ENCODE measurements around the gene GPC1. TPM values are rescaled to one million over a fixed set of nuclear protein-coding genes. Genes with fewer than 3 reads are reported as not detected.

Gene GPC1
- total and polyA plus RNA-seq, 2 of the 13 experiments (the other 11 are each of a cell fraction or from before 2014, with no cell fraction given), result 4.0 to 5.5 TPM

- TF ChIP-seq ZNF318 (CRISPR knock-in tag; IDR thresholded peaks at IDR 0.05) (no peak), CHCHD3 (CRISPR knock-in tag; IDR thresholded peaks at IDR 0.05) (no peak), ZNF253 (CRISPR knock-in tag; IDR thresholded peaks at IDR 0.05; ENCODE audit: borderline replicate concordance) (no peak), ZSCAN21 (CRISPR knock-in tag; IDR thresholded peaks at IDR 0.05; ENCODE audit: borderline replicate concordance) (peak; percentile 56; the same call in 1 of the 2 replicates), NONO (IDR thresholded peaks at IDR 0.05) (no peak), NONO (CRISPR knock-in tag; conservative IDR thresholded peaks at IDR 0.05) (no peak), HIVEP1 (CRISPR knock-in tag; IDR thresholded peaks at IDR 0.05) (0 out of 2 replicates have a peak, but pooled peaks have one; percentile 8), TRAFD1 (CRISPR knock-in tag; IDR thresholded peaks at IDR 0.05; ENCODE audit: borderline replicate concordance) (no peak), MEIS1 (CRISPR knock-in tag; IDR thresholded peaks at IDR 0.05; ENCODE audit: borderline replicate concordance) (no peak), ZNF672 (CRISPR knock-in tag; IDR thresholded peaks at IDR 0.05) (no peak), ZC3H4 (CRISPR knock-in tag; IDR thresholded peaks at IDR 0.05; ENCODE audit: borderline replicate concordance) (no peak), ZNF234 (CRISPR knock-in tag; conservative IDR thresholded peaks at IDR 0.05) (no peak), ATAD3A (CRISPR knock-in tag; IDR thresholded peaks at IDR 0.05) (no peak), NFYC (CRISPR knock-in tag; IDR thresholded peaks at IDR 0.05) (no peak), TAF1 (CRISPR knock-in tag; IDR thresholded peaks at IDR 0.05) (0 out of 2 replicates have a peak, but pooled peaks have one; percentile 27), MBD4 (IDR thresholded peaks at IDR 0.05; ENCODE audit: borderline replicate concordance, low read length) (no peak), HNRNPK (IDR thresholded peaks at IDR 0.05; ENCODE audit: low read depth, low read length, poor library complexity, severe bottlenecking) (peak; percentile 48), PPARG (CRISPR knock-in tag; conservative IDR thresholded peaks at IDR 0.05) (no peak), ZMYM4 (CRISPR knock-in tag; IDR thresholded peaks at IDR 0.05) (no peak), MEF2D (CRISPR knock-in tag; IDR thresholded peaks at IDR 0.05) (no peak), PITX1 (CRISPR knock-in tag; IDR thresholded peaks at IDR 0.05) (no peak)
These were observed 17.2 kb downstream of the GPC1 start (continued) for GRCh38 chr2:240452462-240453256.
